Measurements from ENCODE around the gene TMEM198.
A peak's percentile ranks its signal among the peaks of the same experiment; 100 is the strongest.

Gene TMEM198

DNA sequence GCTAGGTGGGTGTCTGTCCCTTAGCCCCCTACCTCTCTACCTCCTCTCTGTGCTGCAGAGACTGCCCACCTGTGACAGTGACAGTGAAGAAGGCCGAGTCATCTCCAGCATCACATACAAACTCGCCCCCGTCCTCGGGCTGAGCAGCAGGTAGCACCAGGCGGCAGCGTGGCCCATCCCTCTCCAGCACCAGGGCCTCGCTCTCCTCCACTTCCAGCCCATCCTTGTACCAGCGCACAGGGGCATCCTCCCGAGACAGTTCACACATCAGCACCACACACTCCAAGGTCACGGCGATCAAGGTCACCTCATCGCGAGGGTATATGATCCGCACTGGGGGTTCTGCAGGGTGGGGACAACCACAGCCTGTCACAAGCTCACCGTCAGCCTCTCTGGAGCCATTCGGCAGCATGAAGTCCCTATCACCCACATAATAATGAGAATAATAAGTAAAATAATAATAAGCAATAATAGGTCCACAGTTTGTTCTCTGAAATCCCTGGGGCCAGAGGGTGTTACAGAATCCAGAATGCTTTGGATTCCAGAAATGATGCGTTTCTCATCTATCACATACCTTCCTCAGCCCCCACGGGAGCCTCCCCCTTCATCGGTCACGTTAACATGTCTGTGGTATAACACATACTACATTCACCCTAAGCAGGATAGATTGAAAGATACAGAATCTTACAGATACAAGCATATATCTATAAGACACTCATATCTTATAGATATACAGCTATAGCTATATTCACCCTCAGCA is 15.5 kb downstream of the TMEM198 start:
- H3K9ac ChIP-seq (ENCODE audit: low read length), result no peak overlapping the region
- no peaks in the 10 kb centered on the region for H3K9me3 ChIP-seq (ENCODE audit: control insufficient read depth, low read length)
- H2AFZ ChIP-seq (ENCODE audit: low read depth, low read length), result no peak overlapping the region
- no peak overlapping the region for H4K91ac ChIP-seq (ENCODE audit: low read length)
- no peak overlapping the region for H3K18ac ChIP-seq (ENCODE audit: low read depth in 1 of 2, low read length in 2 of 2)
- H3K23ac ChIP-seq (ENCODE audit: low read length in 2 of 2), result no peak overlapping the region
- H4K8ac ChIP-seq (ENCODE audit: low read length), result no peak overlapping the region
- H3K27me3 ChIP-seq (ENCODE audit: control insufficient read depth in 1 of 2, insufficient read depth in 1 of 2, low read length in 2 of 2), result peaks cover 0 to 6% of the 10 kb centered on the region in 2 experiments
- no peak overlapping the region for H3K4me2 ChIP-seq (ENCODE audit: low read length, poor library complexity, severe bottlenecking)
- H3K4me1 ChIP-seq (ENCODE audit: control insufficient read depth, insufficient read depth, low read depth, low read length), result peaks cover 24% of the 10 kb centered on the region
- no peak overlapping the region for H3K27ac ChIP-seq (ENCODE audit: low read length, poor library complexity, severe bottlenecking)
- no peaks in the 10 kb centered on the region for H3K79me1 ChIP-seq (replicated peaks; ENCODE audit: low read length, poor library complexity, severe bottlenecking)
- peak overlapping the region; percentile 7 for H2AK5ac ChIP-seq (ENCODE audit: low read length, severe bottlenecking)
- H2BK15ac ChIP-seq (ENCODE audit: low read depth, poor library complexity, severe bottlenecking), result no peak overlapping the region
- no peak overlapping the region for H2BK120ac ChIP-seq (ENCODE audit: low read depth, low read length)
- DNase-seq, result no peak
- H2BK12ac ChIP-seq (ENCODE audit: low read length in 2 of 2), result no peak overlapping the region
- H3K4ac ChIP-seq (ENCODE audit: low read depth in 1 of 2, low read length in 2 of 2), result no peak overlapping the region
- H3K36me3 ChIP-seq (ENCODE audit: control insufficient read depth in 1 of 2, insufficient read depth in 2 of 2, low read depth in 1 of 2, low read length in 2 of 2), result peaks cover 14 to 19% of the 10 kb centered on the region in 2 experiments
- WGBS, result 90% methylated on average over 18 of the region's 20 CpGs
- no peak overlapping the region for H3K4me3 ChIP-seq (ENCODE audit: insufficient read depth in 1 of 2, low read depth in 1 of 2, low read length in 2 of 2)
- H3K14ac ChIP-seq (ENCODE audit: low read length in 2 of 2), result no peak overlapping the region
- H2BK5ac ChIP-seq (ENCODE audit: low read depth, low read length, poor library complexity, severe bottlenecking), result no peak overlapping the region

DNA sequence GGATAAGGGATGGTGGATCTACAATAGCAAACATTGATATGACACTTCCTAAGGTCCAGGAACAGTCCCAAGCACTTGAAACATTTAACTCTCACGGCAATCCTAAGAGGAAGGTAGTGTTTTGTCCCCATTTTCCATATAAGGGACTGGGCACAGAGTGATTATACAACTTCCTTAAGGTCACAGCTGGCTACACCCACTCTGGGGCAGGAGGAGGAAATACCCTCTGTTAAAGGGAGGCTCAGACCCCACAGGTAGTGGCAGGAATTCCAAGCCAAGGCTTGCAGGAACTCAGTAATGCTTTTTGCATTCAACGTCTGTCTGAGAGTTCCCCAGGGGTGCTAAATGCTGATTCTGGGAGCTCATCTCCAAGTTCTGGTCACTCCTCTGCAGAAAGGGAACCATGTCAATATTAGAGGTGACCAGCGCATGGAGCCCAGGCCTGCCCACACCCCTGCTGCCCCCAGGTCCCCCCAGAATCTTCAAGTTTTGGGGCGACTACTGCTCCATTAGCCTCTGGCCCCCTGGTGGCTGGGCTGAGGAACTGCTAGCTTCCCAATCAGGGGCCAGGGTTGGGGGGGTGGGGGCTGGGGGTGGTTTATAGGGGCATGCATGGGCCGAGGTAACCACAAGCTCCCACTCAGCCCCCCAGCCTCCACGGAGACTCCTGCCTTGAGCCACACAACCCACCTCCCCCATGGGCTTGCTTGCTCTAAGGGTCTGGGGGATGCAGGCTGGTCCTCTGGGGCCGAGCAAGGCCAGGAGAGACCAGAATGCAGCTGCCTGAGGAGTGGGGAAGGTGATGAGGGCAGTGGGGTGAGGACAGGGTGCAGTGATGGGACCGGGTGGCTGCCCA is 16.4 kb downstream of the TMEM198 start:
- 70% methylated on average over 5 of the region's 8 CpGs for WGBS
- Histone ChIP-seq H3K9me3 (ENCODE audit: control insufficient read depth, low read length) (no peaks in the 10 kb centered on the region), H3K4me3 (ENCODE audit: insufficient read depth in 1 of 2, low read depth in 1 of 2, low read length in 2 of 2) (no peak overlapping the region), H3K36me3 (ENCODE audit: control insufficient read depth in 1 of 2, insufficient read depth in 2 of 2, low read depth in 1 of 2, low read length in 2 of 2) (peaks cover 14 to 26% of the 10 kb centered on the region in 2 experiments), H2AFZ (ENCODE audit: low read depth, low read length) (no peak overlapping the region), H3K4me2 (ENCODE audit: low read length, poor library complexity, severe bottlenecking) (no peak overlapping the region), H3K18ac (ENCODE audit: low read depth in 1 of 2, low read length in 2 of 2) (no peak overlapping the region), H3K4ac (ENCODE audit: low read depth in 1 of 2, low read length in 2 of 2) (no peak overlapping the region), H4K8ac (ENCODE audit: low read length) (no peak overlapping the region), H3K23ac (ENCODE audit: low read length in 2 of 2) (no peak overlapping the region), H3K79me1 (replicated peaks; ENCODE audit: low read length, poor library complexity, severe bottlenecking) (no peaks in the 10 kb centered on the region), H2BK12ac (ENCODE audit: low read length in 2 of 2) (no peak overlapping the region), H3K9ac (ENCODE audit: low read length) (peak overlapping the region; percentile 8), H3K27me3 (ENCODE audit: control insufficient read depth in 1 of 2, insufficient read depth in 1 of 2, low read length in 2 of 2) (peaks cover 0 to 6% of the 10 kb centered on the region in 2 experiments), H3K4me1 (ENCODE audit: control insufficient read depth, insufficient read depth, low read depth, low read length) (peaks cover 24% of the 10 kb centered on the region), H2BK15ac (ENCODE audit: low read depth, poor library complexity, severe bottlenecking) (no peak overlapping the region), H3K14ac (ENCODE audit: low read length in 2 of 2) (no peak overlapping the region), H2BK120ac (ENCODE audit: low read depth, low read length) (no peak overlapping the region), H2AK5ac (ENCODE audit: low read length, severe bottlenecking) (no peak overlapping the region), H4K91ac (ENCODE audit: low read length) (no peak overlapping the region), H2BK5ac (ENCODE audit: low read depth, low read length, poor library complexity, severe bottlenecking) (no peak overlapping the region), H3K27ac (ENCODE audit: low read length, poor library complexity, severe bottlenecking) (no peak overlapping the region)
- no peak for DNase-seq

DNA sequence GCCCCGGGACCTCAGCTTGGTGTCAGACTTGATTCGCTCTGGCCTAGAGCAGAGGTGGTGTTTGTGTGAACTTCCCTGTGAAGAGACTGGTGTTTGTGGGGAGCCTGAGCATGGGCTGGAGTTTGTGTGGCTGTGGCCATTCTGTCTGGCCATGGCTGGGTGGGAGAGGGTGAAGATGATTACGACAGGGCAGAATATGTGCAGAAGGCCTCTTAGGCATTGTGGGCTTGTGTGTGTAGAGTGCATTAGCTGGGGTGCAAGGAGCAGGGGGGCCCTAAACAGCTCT is 17.0 kb downstream of the TMEM198 start:
- Histone ChIP-seq H3K14ac (ENCODE audit: low read length in 2 of 2) (no peak overlapping the region), H3K23ac (ENCODE audit: low read length in 2 of 2) (no peak overlapping the region), H2AFZ (ENCODE audit: low read depth, low read length) (no peak overlapping the region), H4K91ac (ENCODE audit: low read length) (no peak overlapping the region), H3K36me3 (ENCODE audit: control insufficient read depth in 1 of 2, insufficient read depth in 2 of 2, low read depth in 1 of 2, low read length in 2 of 2) (peaks cover 14 to 30% of the 10 kb centered on the region in 2 experiments), H2AK5ac (ENCODE audit: low read length, severe bottlenecking) (no peak overlapping the region), H3K4me1 (ENCODE audit: control insufficient read depth, insufficient read depth, low read depth, low read length) (peaks cover 24% of the 10 kb centered on the region), H2BK15ac (ENCODE audit: low read depth, poor library complexity, severe bottlenecking) (no peak overlapping the region), H3K27me3 (ENCODE audit: control insufficient read depth in 1 of 2, insufficient read depth in 1 of 2, low read length in 2 of 2) (peaks cover 0 to 6% of the 10 kb centered on the region in 2 experiments), H4K8ac (ENCODE audit: low read length) (no peak overlapping the region), H3K79me1 (replicated peaks; ENCODE audit: low read length, poor library complexity, severe bottlenecking) (no peaks in the 10 kb centered on the region), H2BK120ac (ENCODE audit: low read depth, low read length) (no peak overlapping the region), H3K9me3 (ENCODE audit: control insufficient read depth, low read length) (no peaks in the 10 kb centered on the region), H3K4me2 (ENCODE audit: low read length, poor library complexity, severe bottlenecking) (no peak overlapping the region), H2BK5ac (ENCODE audit: low read depth, low read length, poor library complexity, severe bottlenecking) (no peak overlapping the region), H2BK12ac (ENCODE audit: low read length in 2 of 2) (no peak overlapping the region), H3K9ac (ENCODE audit: low read length) (no peak overlapping the region), H3K18ac (ENCODE audit: low read depth in 1 of 2, low read length in 2 of 2) (no peak overlapping the region), H3K4ac (ENCODE audit: low read depth in 1 of 2, low read length in 2 of 2) (no peak overlapping the region), H3K4me3 (ENCODE audit: insufficient read depth in 1 of 2, low read depth in 1 of 2, low read length in 2 of 2) (no peak overlapping the region), H3K27ac (ENCODE audit: low read length, poor library complexity, severe bottlenecking) (no peak overlapping the region)
- DNase-seq, result no peak
- WGBS, result 88% methylated on average over 3 of the region's 3 CpGs

Measured in mesenchymal stem cell (in vitro differentiated cells and primary cell).